Measurements from ENCODE around the gene JSRP1. TPM values are rescaled to one million over a fixed set of nuclear protein-coding genes. Genes with fewer than 3 reads are reported as not detected.

JSRP1 gene
- total RNA-seq, 4 donors from 2014 or later, result not detected

- H3K27me3 ChIP-seq, result peaks cover 0 to 43% of the 10 kb centered on the region in 2 donors
Measured at GRCh38 chr19:2252797-2253105, 3.5 kb downstream of the JSRP1 start.

GRCh38 chr19:2252055-2252796, 4.0 kb downstream of the JSRP1 start:
- peaks cover 0 to 45% (median 18%) of the 10 kb centered on the region in 4 donors for H3K4me1 ChIP-seq
- peak overlapping the region in 2 of 4 donors; percentile 25 to 26 for H3K4me3 ChIP-seq
- TF ChIP-seq EP300 (IDR thresholded peaks at IDR 0.05) (no peak), POLR2A (IDR thresholded peaks at IDR 0.05) (no peak), CTCF (IDR thresholded peaks at IDR 0.05) (no peak)
- WGBS, 2 donors, result 12 to 13% methylated on average over 37 to 74 of the region's 74 CpGs
- DNase-seq (ENCODE audit: low spot score in 2 of 2), result no peak
- no peak overlapping the region for H3K27ac ChIP-seq
- H3K36me3 ChIP-seq, result peaks cover 0 to 24% (median 7%) of the 10 kb centered on the region in 3 donors
- H3K27me3 ChIP-seq, result peaks cover 0 to 43% of the 10 kb centered on the region in 2 donors
- H3K9me3 ChIP-seq, result no peaks in the 10 kb centered on the region

More at GRCh38 chr19:2252797-2253105, 3.5 kb downstream of the JSRP1 start:
- H3K4me3 ChIP-seq, result peak overlapping the region in 2 of 4 donors; percentile 7 to 26
- H3K27ac ChIP-seq, result no peak overlapping the region
- WGBS, 2 donors, result 2 to 8% methylated on average over 13 to 18 of the region's 18 CpGs
- H3K4me1 ChIP-seq, result peaks cover 0 to 44% (median 18%) of the 10 kb centered on the region in 4 donors
- TF ChIP-seq CTCF (IDR thresholded peaks at IDR 0.05) (no peak), EP300 (IDR thresholded peaks at IDR 0.05) (no peak), POLR2A (IDR thresholded peaks at IDR 0.05) (no peak)
- H3K9me3 ChIP-seq, result no peaks in the 10 kb centered on the region
- peaks cover 0 to 18% (median 2%) of the 10 kb centered on the region in 3 donors for H3K36me3 ChIP-seq
- no peak for DNase-seq (ENCODE audit: low spot score in 2 of 2)

GRCh38 chr19:2251106-2252054, 4.8 kb downstream of the JSRP1 start:
- no peak for DNase-seq (ENCODE audit: low spot score in 2 of 2)
- no peaks in the 10 kb centered on the region for H3K9me3 ChIP-seq
- 6 to 40% methylated on average over 2 to 39 of the region's 125 CpGs for WGBS, 2 donors
- peak overlapping the region in 2 of 4 donors; percentile 25 to 26 for H3K4me3 ChIP-seq
- H3K27ac ChIP-seq, result no peak overlapping the region
- H3K4me1 ChIP-seq, result peaks cover 0 to 49% (median 18%) of the 10 kb centered on the region in 4 donors
- TF ChIP-seq POLR2A (IDR thresholded peaks at IDR 0.05) (no peak), EP300 (IDR thresholded peaks at IDR 0.05) (no peak), CTCF (IDR thresholded peaks at IDR 0.05) (no peak)
- peaks cover 0 to 43% of the 10 kb centered on the region in 2 donors for H3K27me3 ChIP-seq
- H3K36me3 ChIP-seq, result peaks cover 0 to 32% (median 14%) of the 10 kb centered on the region in 3 donors

GRCh38 chr19:2250766-2251105, 5.5 kb downstream of the JSRP1 start:
- TF ChIP-seq POLR2A (IDR thresholded peaks at IDR 0.05), result no peak
- TF ChIP-seq CTCF (IDR thresholded peaks at IDR 0.05), result no peak
- TF ChIP-seq EP300 (IDR thresholded peaks at IDR 0.05), result no peak
- peaks cover 0 to 39% (median 21%) of the 10 kb centered on the region in 3 donors for H3K36me3 ChIP-seq
- no peaks in the 10 kb centered on the region for H3K9me3 ChIP-seq
- no peak overlapping the region for H3K27ac ChIP-seq
- H3K4me1 ChIP-seq, result peaks cover 0 to 49% (median 18%) of the 10 kb centered on the region in 4 donors
- 12% methylated on average over 10 to 20 of the region's 40 CpGs for WGBS, 2 donors
- no peak for DNase-seq (ENCODE audit: low spot score in 2 of 2)
- H3K4me3 ChIP-seq, result peak overlapping the region in 1 of 4 donors; percentile 13
- peaks cover 0 to 43% of the 10 kb centered on the region in 2 donors for H3K27me3 ChIP-seq
